KMS-11 (cell line): Measurements from ENCODE around the gene D2HGDH.

ENCODE experiments used
- H2AFZ ChIP-seq: fragments of 200-600 bp; sonication (generic); 2 replicates; pipeline ENCODE4 v1.6.1; 2016; ENCODE audit warnings: antibody characterized with exemption, mixed run types, low read depth
- H3K27ac ChIP-seq: fragments of 200-600 bp; sonication (generic); 2 replicates; pipeline ENCODE4 v1.6.1; 2016; ENCODE audit warnings: mild to moderate bottlenecking, mixed run types
- H3K27me3 ChIP-seq: fragments of 200-600 bp; sonication (generic); 2 replicates; pipeline ENCODE4 v1.6.1; 2017; ENCODE audit warnings: mild to moderate bottlenecking, low read depth, mixed run types, moderate library complexity; ENCODE audit not compliant: insufficient read depth
- H3K36me3 ChIP-seq: fragments of 200-600 bp; sonication (generic); 2 replicates; pipeline ENCODE4 v1.6.1; 2017; ENCODE audit warnings: mild to moderate bottlenecking, mixed run types; ENCODE audit not compliant: insufficient read depth
- H3K4me1 ChIP-seq: fragments of 200-600 bp; sonication (generic); 2 replicates; pipeline ENCODE4 v1.6.1; 2016; ENCODE audit warnings: mild to moderate bottlenecking, low read depth, mixed run types; ENCODE audit not compliant: poor library complexity, severe bottlenecking
- H3K4me2 ChIP-seq: fragments of 200-600 bp; sonication (generic); 2 replicates; pipeline ENCODE4 v1.7.0; 2016; ENCODE audit warnings: mild to moderate bottlenecking, mixed run types
- H3K4me3 ChIP-seq: fragments of 200-600 bp; sonication (generic); IDR thresholded peaks from 2 replicates; pipeline ENCODE4 v1.6.1; 2017; ENCODE audit warnings: low read depth, low read length, mixed read lengths; ENCODE audit not compliant: insufficient read depth
- H3K79me2 ChIP-seq: fragments of 200-600 bp; sonication (generic); 2 replicates; pipeline ENCODE4 v1.6.1; 2016; ENCODE audit warnings: low read depth, mixed run types; ENCODE audit not compliant: insufficient read depth
- H3K9ac ChIP-seq: fragments of 200-600 bp; sonication (generic); 2 replicates; pipeline ENCODE4 v1.6.1; 2016; ENCODE audit warnings: mild to moderate bottlenecking, mixed run types
- H4K20me1 ChIP-seq: fragments of 200-600 bp; sonication (generic); 2 replicates; pipeline ENCODE4 v1.6.1; 2016; ENCODE audit warnings: mild to moderate bottlenecking, mixed run types; ENCODE audit not compliant: insufficient read depth
- TF ChIP-seq, protein P1 (sequence below): fragments of 200-600 bp; sonication (generic); conservative IDR thresholded peaks from 2 replicates; pipeline ENCODE4 v1.6.1; 2017; ENCODE audit warnings: low read depth, mild to moderate bottlenecking, antibody characterized with exemption, low read length, moderate library complexity, mixed read lengths

Gene D2HGDH

DNA sequence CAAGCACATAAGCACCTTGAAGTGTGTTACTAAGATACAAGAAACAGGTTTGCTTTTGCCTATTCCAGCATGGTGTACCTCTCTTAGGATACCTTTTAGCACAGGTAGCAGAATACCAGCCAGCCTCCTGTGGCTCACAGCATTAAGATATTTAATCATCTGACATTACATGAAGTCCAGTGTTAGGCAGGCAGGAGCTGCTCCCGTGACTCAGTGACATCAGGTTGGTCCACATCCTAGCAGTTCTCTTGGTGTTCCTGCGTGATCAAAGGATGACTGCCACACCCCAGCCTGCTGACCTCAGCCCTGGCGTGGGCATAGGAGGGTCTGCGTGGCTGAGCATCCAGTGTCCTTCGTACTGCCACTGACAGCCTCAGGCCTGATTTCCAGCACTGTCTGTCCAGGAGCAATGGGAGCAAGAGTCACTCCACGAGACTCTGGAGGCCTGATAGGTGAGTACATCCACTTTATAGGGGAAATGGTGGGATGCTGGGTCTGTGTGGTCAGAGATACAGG is 44.2 kb upstream of the D2HGDH start:
- H3K27ac ChIP-seq = no peak overlapping the region
- H3K4me2 ChIP-seq = no peak overlapping the region
- H3K4me3 ChIP-seq = no peak overlapping the region
- peaks cover 25% of the 10 kb centered on the region for H3K79me2 ChIP-seq
- peaks cover 18% of the 10 kb centered on the region for H3K4me1 ChIP-seq
- TF ChIP-seq, protein P1, sequence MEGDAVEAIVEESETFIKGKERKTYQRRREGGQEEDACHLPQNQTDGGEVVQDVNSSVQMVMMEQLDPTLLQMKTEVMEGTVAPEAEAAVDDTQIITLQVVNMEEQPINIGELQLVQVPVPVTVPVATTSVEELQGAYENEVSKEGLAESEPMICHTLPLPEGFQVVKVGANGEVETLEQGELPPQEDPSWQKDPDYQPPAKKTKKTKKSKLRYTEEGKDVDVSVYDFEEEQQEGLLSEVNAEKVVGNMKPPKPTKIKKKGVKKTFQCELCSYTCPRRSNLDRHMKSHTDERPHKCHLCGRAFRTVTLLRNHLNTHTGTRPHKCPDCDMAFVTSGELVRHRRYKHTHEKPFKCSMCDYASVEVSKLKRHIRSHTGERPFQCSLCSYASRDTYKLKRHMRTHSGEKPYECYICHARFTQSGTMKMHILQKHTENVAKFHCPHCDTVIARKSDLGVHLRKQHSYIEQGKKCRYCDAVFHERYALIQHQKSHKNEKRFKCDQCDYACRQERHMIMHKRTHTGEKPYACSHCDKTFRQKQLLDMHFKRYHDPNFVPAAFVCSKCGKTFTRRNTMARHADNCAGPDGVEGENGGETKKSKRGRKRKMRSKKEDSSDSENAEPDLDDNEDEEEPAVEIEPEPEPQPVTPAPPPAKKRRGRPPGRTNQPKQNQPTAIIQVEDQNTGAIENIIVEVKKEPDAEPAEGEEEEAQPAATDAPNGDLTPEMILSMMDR = no peak
- H4K20me1 ChIP-seq = no peaks in the 10 kb centered on the region
- H2AFZ ChIP-seq = no peak overlapping the region
- no peaks in the 10 kb centered on the region for H3K27me3 ChIP-seq
- H3K36me3 ChIP-seq = no peaks in the 10 kb centered on the region
- H3K9ac ChIP-seq = no peak overlapping the region

DNA sequence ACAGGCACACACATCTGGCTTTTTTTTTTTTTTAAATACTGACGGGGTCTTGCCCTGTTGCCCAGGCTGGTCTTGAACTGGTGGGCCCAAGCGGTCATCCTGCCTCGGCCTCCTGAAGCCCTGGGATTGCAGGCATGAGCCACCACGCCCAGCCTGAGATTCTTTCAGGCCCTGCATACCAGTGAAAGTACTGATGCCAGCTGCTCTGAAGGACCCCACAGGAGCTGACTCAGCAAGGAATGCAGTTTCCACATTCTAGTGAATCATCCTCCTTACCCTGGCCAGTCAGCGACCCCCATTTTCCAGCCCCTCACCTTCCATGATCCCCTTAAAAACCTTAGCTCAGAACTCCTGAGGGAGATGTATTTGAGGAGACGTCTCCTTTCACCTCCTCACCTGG is 42.0 kb upstream of the D2HGDH start:
- H3K9ac ChIP-seq = no peak overlapping the region
- TF ChIP-seq, protein P1 = no peak

DNA sequence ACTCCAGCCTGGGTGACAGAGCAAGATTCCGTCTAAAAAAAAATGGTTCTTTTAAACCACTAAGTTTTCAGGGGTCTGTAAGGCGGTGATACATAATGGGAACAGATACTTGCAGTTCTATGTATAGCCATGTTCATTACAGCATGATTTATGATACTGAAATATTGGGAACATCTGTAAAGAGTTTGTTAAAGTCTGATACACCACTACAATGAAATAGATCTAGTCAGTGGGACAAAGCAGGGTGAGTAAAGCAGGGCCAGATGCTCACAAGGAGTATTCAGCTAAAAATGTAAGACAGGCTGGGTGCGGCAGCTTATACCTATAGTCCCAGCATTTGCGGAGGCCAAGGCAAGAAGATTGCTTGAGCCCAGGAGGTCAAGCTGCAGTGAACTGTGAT is 38.8 kb upstream of the D2HGDH start:
- Histone ChIP-seq H3K4me2 (no peak overlapping the region), H3K36me3 (no peaks in the 10 kb centered on the region), H3K27ac (no peak overlapping the region)

More for the DNA sequence above, 42.0 kb upstream of the D2HGDH start:
- Histone ChIP-seq H3K36me3 (no peaks in the 10 kb centered on the region), H2AFZ (no peak overlapping the region), H3K79me2 (peaks cover 13% of the 10 kb centered on the region), H3K4me3 (no peak overlapping the region), H3K4me1 (peaks cover 12% of the 10 kb centered on the region), H3K27me3 (no peaks in the 10 kb centered on the region), H3K4me2 (no peak overlapping the region), H4K20me1 (no peaks in the 10 kb centered on the region), H3K27ac (no peak overlapping the region)

DNA sequence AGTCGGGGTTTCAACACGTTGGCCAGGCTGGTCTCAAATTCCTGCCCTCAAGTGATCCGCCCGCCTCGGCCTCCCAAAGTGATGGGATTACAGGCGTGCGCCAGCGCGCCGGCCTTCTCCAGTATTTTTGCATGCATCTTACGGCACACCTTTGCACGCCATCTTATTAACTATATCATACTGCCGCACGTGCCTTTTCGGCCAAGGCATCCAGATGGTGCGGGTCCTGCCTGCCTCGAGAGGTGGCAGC is 33.4 kb upstream of the D2HGDH start:
- Histone ChIP-seq H3K27ac (peak overlapping the region; percentile 96), H2AFZ (peak overlapping the region; percentile 45; the same call in 1 of the 2 replicates), H3K27me3 (no peaks in the 10 kb centered on the region)

More for the DNA sequence above, 38.8 kb upstream of the D2HGDH start:
- Histone ChIP-seq H4K20me1 (no peaks in the 10 kb centered on the region), H3K9ac (no peak overlapping the region), H3K4me1 (peaks cover 3% of the 10 kb centered on the region), H3K79me2 (no peaks in the 10 kb centered on the region), H3K4me3 (no peak overlapping the region), H3K27me3 (no peaks in the 10 kb centered on the region), H2AFZ (no peak overlapping the region)
- TF ChIP-seq, protein P1 = no peak

More for the DNA sequence above, 33.4 kb upstream of the D2HGDH start:
- H4K20me1 ChIP-seq = no peaks in the 10 kb centered on the region
- peaks cover 8% of the 10 kb centered on the region for H3K79me2 ChIP-seq
- H3K4me3 ChIP-seq = no peak overlapping the region
- H3K36me3 ChIP-seq = peaks cover 2% of the 10 kb centered on the region; the same call in 1 of the 2 replicates
- TF ChIP-seq, protein P1 = 0 out of 2 replicates have a peak, but pooled peaks have one; percentile 39
- H3K4me1 ChIP-seq = peaks cover 12% of the 10 kb centered on the region
- H3K9ac ChIP-seq = peak overlapping the region; percentile 97
- peak overlapping the region; percentile 74 for H3K4me2 ChIP-seq
